Measurements from ENCODE around the gene GGA3. TPM values are rescaled to one million over a fixed set of nuclear protein-coding genes. Genes with fewer than 3 reads are reported as not detected.

GGA3 gene
- total and polyA plus RNA-seq, 10 of the 15 experiments (the other 5 are each of a cell fraction or from before 2014, with no cell fraction given) = 7.0 to 57.5 (median 34.0) TPM

DNA sequence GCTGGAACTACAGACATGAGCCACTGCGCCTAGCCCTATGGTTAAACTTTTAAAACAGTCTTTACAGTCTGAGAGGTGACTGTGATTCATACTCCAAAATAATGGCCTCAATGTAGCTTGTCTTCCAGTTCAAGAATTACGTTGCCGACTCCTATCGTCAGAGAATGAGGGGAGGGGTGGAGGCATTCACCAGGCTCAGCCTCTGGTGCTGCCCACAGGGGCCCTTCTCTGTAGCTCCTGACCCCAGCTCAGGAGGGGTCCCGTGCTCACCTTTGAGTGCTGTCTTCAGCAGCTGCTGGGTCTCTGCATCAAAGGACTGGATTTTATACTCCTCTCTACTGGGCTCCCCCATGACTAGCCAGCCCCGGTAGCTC, 8.4 kb upstream of the GGA3 start:
- WGBS (ENCODE audit: insufficient coverage, insufficient replicate concordance, low lambda C conversion rate, missing lambda C conversion rate) = 27% methylated on average over 5 of the region's 6 CpGs
- SMC1A ChIA-PET (ENCODE audit: uncharacterized antibody, unreplicated experiment) = interaction anchor here (0.7 to 2.8 kb wide), 16 partner anchors 8 to 156 kb away, joined by 3 to 24 read pairs (median 6); partner anchors contain the start of genes GGA3, GRB2, MRPS7 and NUP85
- Histone ChIP-seq H4K20me1 (ENCODE audit: control insufficient read depth, insufficient read depth) (no peaks in the 10 kb centered on the region), H3K9me3 (replicated peaks; ENCODE audit: control insufficient read depth, insufficient read depth, low read length) (no peaks in the 10 kb centered on the region), H2AFZ (ENCODE audit: control insufficient read depth, low read depth, low read length) (peak overlapping the region; percentile 54), H3K4me1 (ENCODE audit: control insufficient read depth, insufficient read depth, low read length) (peaks cover 24% of the 10 kb centered on the region), H3K27ac (ENCODE audit: control insufficient read depth, insufficient read depth) (peak overlapping the region; percentile 85), H3K4me2 (ENCODE audit: control insufficient read depth, insufficient read depth) (peak overlapping the region; percentile 81), H3K79me2 (ENCODE audit: control insufficient read depth, insufficient read depth, low read length) (peaks cover 32% of the 10 kb centered on the region), H3K4me3 (peak overlapping the region; percentile 77), H3K9ac (ENCODE audit: control insufficient read depth, insufficient read depth, low read length) (peak overlapping the region; percentile 83), H3K36me3 (ENCODE audit: control insufficient read depth in 2 of 2, insufficient read depth in 2 of 2, low read length in 1 of 2) (peaks cover 16 to 24% of the 10 kb centered on the region in 2 experiments; a peak in 3 of 4 replicates), H3K27me3 (replicated peaks in 1 of 2; ENCODE audit: control insufficient read depth in 2 of 2, insufficient read depth in 2 of 2, low read length in 1 of 2) (no peaks in the 10 kb centered on the region)
- CTCF ChIA-PET = interaction anchor here (0.6 to 5.3 kb wide), 29 partner anchors 8 to 363 kb away, joined by 3 to 58 read pairs (median 5); partner anchors contain the start of genes GGA3, GRB2, MRPS7 and NUP85
- RAD21 ChIA-PET (ENCODE audit: unreplicated experiment) = interaction anchor here (0.6 to 4.8 kb wide), 15 partner anchors 8 to 308 kb away, joined by 3 to 68 read pairs (median 10); partner anchors contain the start of genes GGA3, GRB2, MRPS7 and NUP85
- no TSS peak for BruUV-seq (replicated peaks)
- intact Hi-C loops (cut with micrococcal nuclease; ENCODE audit: unreplicated experiment) = loop anchor here (2.0 to 10.0 kb wide), 3 partner anchors 135 to 245 kb away; partner anchors contain the start of genes CASKIN2, GRB2 and TSEN54
- FAIRE-seq (no peak), ATAC-seq (peak; percentile 3), DNase-seq (ENCODE audit: low read depth, low spot score) (no peak)
- in situ Hi-C loops (cut with MboI) = loop anchor here (5.0 kb wide), 1 partner anchor 142 kb away; no protein-coding TSS in a partner anchor
- POLR2A ChIA-PET = interaction anchor here (0.7 to 6.4 kb wide), 10 partner anchors 8 to 87 kb away, joined by 3 to 73 read pairs (median 6); partner anchors contain the start of genes GGA3, MRPS7, SLC25A19 and SUMO2
- TF ChIP-seq, protein P1, sequence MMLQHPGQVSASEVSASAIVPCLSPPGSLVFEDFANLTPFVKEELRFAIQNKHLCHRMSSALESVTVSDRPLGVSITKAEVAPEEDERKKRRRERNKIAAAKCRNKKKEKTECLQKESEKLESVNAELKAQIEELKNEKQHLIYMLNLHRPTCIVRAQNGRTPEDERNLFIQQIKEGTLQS (IDR thresholded peaks at IDR 0.05; ENCODE audit: borderline replicate concordance, extremely low read depth, low read depth, low read length) = no peak
- no peak for TF ChIP-seq WRNIP1 (IDR thresholded peaks at IDR 0.05; ENCODE audit: borderline replicate concordance, low read depth, low read length)
- TF ChIP-seq TCF3 (IDR thresholded peaks at IDR 0.05; ENCODE audit: borderline replicate concordance, insufficient read depth, low read depth, low read length) = no peak
- no peak for TF ChIP-seq FOXM1 (IDR thresholded peaks at IDR 0.05; ENCODE audit: low read depth, low read length)
- TF ChIP-seq, protein P2, sequence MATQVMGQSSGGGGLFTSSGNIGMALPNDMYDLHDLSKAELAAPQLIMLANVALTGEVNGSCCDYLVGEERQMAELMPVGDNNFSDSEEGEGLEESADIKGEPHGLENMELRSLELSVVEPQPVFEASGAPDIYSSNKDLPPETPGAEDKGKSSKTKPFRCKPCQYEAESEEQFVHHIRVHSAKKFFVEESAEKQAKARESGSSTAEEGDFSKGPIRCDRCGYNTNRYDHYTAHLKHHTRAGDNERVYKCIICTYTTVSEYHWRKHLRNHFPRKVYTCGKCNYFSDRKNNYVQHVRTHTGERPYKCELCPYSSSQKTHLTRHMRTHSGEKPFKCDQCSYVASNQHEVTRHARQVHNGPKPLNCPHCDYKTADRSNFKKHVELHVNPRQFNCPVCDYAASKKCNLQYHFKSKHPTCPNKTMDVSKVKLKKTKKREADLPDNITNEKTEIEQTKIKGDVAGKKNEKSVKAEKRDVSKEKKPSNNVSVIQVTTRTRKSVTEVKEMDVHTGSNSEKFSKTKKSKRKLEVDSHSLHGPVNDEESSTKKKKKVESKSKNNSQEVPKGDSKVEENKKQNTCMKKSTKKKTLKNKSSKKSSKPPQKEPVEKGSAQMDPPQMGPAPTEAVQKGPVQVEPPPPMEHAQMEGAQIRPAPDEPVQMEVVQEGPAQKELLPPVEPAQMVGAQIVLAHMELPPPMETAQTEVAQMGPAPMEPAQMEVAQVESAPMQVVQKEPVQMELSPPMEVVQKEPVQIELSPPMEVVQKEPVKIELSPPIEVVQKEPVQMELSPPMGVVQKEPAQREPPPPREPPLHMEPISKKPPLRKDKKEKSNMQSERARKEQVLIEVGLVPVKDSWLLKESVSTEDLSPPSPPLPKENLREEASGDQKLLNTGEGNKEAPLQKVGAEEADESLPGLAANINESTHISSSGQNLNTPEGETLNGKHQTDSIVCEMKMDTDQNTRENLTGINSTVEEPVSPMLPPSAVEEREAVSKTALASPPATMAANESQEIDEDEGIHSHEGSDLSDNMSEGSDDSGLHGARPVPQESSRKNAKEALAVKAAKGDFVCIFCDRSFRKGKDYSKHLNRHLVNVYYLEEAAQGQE (IDR thresholded peaks at IDR 0.05; ENCODE audit: low read depth, low read length) = no peak
- no peak for TF ChIP-seq ETV6 (conservative IDR thresholded peaks at IDR 0.05 in 1 of 2, IDR thresholded peaks at IDR 0.05 in 1 of 2; ENCODE audit: borderline replicate concordance in 1 of 2, low read depth in 1 of 2)
- no peak for TF ChIP-seq NR2F1 (conservative IDR thresholded peaks at IDR 0.05)
- TF ChIP-seq ZNF207 (IDR thresholded peaks at IDR 0.05; ENCODE audit: borderline replicate concordance) = no peak
- no peak for TF ChIP-seq SREBF2 (IDR thresholded peaks at IDR 0.05; ENCODE audit: low read length)
- no peak for TF ChIP-seq LARP7 (IDR thresholded peaks at IDR 0.05)
- TF ChIP-seq CBX5 (IDR thresholded peaks at IDR 0.05; ENCODE audit: low read depth) = no peak
- no peak for TF ChIP-seq RUNX3 (IDR thresholded peaks at IDR 0.05; ENCODE audit: low read length)
- TF ChIP-seq ZNF384 (IDR thresholded peaks at IDR 0.05; ENCODE audit: borderline replicate concordance, low read depth, low read length) = no peak
- TF ChIP-seq YBX1 (IDR thresholded peaks at IDR 0.05) = no peak
- no peak for TF ChIP-seq TARDBP (IDR thresholded peaks at IDR 0.05; ENCODE audit: borderline replicate concordance)
- no peak for TF ChIP-seq STAT3 (IDR thresholded peaks at IDR 0.05; ENCODE audit: low read depth, low read length)
- TF ChIP-seq NFIC (IDR thresholded peaks at IDR 0.05; ENCODE audit: low read depth, low read length) = no peak
- TF ChIP-seq, protein P3, sequence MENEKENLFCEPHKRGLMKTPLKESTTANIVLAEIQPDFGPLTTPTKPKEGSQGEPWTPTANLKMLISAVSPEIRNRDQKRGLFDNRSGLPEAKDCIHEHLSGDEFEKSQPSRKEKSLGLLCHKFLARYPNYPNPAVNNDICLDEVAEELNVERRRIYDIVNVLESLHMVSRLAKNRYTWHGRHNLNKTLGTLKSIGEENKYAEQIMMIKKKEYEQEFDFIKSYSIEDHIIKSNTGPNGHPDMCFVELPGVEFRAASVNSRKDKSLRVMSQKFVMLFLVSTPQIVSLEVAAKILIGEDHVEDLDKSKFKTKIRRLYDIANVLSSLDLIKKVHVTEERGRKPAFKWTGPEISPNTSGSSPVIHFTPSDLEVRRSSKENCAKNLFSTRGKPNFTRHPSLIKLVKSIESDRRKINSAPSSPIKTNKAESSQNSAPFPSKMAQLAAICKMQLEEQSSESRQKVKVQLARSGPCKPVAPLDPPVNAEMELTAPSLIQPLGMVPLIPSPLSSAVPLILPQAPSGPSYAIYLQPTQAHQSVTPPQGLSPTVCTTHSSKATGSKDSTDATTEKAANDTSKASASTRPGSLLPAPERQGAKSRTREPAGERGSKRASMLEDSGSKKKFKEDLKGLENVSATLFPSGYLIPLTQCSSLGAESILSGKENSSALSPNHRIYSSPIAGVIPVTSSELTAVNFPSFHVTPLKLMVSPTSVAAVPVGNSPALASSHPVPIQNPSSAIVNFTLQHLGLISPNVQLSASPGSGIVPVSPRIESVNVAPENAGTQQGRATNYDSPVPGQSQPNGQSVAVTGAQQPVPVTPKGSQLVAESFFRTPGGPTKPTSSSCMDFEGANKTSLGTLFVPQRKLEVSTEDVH (IDR thresholded peaks at IDR 0.05; ENCODE audit: low read depth, partially characterized antibody) = no peak

Data from GM12878 (cell line).